ENCODE measurements around the gene TSBP1.

GRCh38 chr6:32393665-32394420 lies 22.1 kb upstream of the TSBP1 start:
- TF ChIP-seq EZH2 (optimal IDR thresholded peaks at IDR 0.05; ENCODE audit: low read depth, low read length) (no peak), CTCF (IDR thresholded peaks at IDR 0.05; ENCODE audit: low read length) (no peak), EZH2phosphoT487 (IDR thresholded peaks at IDR 0.05; ENCODE audit: low read length) (no peak)
